Measurements from ENCODE around the gene GNA12. TPM values are rescaled to one million over a fixed set of nuclear protein-coding genes. Genes with fewer than 3 reads are reported as not detected.

The GNA12 gene
- total RNA-seq, 6 experiments from 2014 or later: 10.3 to 32.1 (median 14.1) TPM

- 63% methylated on average over 5 of the region's 5 CpGs for WGBS (ENCODE audit: insufficient coverage, low coverage, low lambda C conversion rate, missing lambda C conversion rate)
These were observed 2.2 kb downstream of the GNA12 start for GRCh38 chr7:2841907-2842306.

DNA sequence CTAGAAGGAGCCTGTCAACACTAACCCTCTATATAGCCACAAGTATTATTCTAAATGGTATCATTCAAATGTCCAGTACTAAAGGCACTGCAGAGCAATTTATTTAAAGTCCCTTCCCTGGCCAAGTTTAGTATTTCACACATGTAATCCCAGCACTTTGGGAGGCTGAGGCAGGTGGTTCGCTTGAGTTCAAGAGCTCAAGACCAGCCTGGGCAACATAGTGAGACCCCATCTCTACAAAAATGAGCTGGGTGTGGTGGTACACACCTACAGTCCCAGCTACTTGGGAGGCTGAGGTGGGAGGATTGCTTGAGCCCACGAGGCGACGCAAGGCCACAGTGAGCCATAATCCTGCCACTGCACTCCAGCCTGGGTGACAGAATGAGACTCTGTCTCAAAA is 3.6 kb downstream of the GNA12 start:
- intact Hi-C loops (cut with DNase I): no loop called here
- Histone ChIP-seq H3K27me3 (no peaks in the 10 kb centered on the region), H3K36me3 (no peaks in the 10 kb centered on the region), H3K27ac (no peak overlapping the region), H3K9me3 (no peaks in the 10 kb centered on the region), H3K4me3 (no peak overlapping the region), H3K4me1 (peaks cover 0 to 9% (median 0%) of the 10 kb centered on the region in 4 donors)
- ATAC-seq (no peak), DNase-seq (no peak)
- 85% methylated on average over 3 of the region's 4 CpGs for WGBS (ENCODE audit: insufficient coverage, low coverage, low lambda C conversion rate, missing lambda C conversion rate)
- TF ChIP-seq CTCF (IDR thresholded peaks at IDR 0.05): no peak
- TF ChIP-seq POLR2A (IDR thresholded peaks at IDR 0.05): no peak

More at GRCh38 chr7:2841907-2842306, 2.2 kb downstream of the GNA12 start:
- H3K27me3 ChIP-seq: no peaks in the 10 kb centered on the region
- H3K36me3 ChIP-seq: no peaks in the 10 kb centered on the region
- ATAC-seq: no peak
- H3K27ac ChIP-seq: no peak overlapping the region
- no peak for TF ChIP-seq POLR2A (IDR thresholded peaks at IDR 0.05)
- no peak for TF ChIP-seq CTCF (IDR thresholded peaks at IDR 0.05)
- H3K9me3 ChIP-seq: no peaks in the 10 kb centered on the region
- no peak overlapping the region for H3K4me3 ChIP-seq
- no peak for DNase-seq
- intact Hi-C loops (cut with DNase I): no loop called here
- H3K4me1 ChIP-seq: peaks cover 0 to 9% (median 0%) of the 10 kb centered on the region in 4 donors

- H3K36me3 ChIP-seq: no peaks in the 10 kb centered on the region
- intact Hi-C loops (cut with DNase I): no loop called here
- 87% methylated on average over 10 of the region's 13 CpGs for WGBS (ENCODE audit: insufficient coverage, low coverage, low lambda C conversion rate, missing lambda C conversion rate)
- H3K9me3 ChIP-seq: no peaks in the 10 kb centered on the region
- H3K27me3 ChIP-seq: no peaks in the 10 kb centered on the region
- no peak overlapping the region for H3K4me3 ChIP-seq
- DNase-seq: no peak
- H3K27ac ChIP-seq: no peak overlapping the region
- H3K4me1 ChIP-seq: peaks cover 0 to 9% (median 0%) of the 10 kb centered on the region in 4 donors
- ATAC-seq: no peak
- TF ChIP-seq CTCF (IDR thresholded peaks at IDR 0.05) (no peak), POLR2A (IDR thresholded peaks at IDR 0.05) (no peak)
These were observed 5.1 kb downstream of the GNA12 start for GRCh38 chr7:2838873-2839578.

DNA sequence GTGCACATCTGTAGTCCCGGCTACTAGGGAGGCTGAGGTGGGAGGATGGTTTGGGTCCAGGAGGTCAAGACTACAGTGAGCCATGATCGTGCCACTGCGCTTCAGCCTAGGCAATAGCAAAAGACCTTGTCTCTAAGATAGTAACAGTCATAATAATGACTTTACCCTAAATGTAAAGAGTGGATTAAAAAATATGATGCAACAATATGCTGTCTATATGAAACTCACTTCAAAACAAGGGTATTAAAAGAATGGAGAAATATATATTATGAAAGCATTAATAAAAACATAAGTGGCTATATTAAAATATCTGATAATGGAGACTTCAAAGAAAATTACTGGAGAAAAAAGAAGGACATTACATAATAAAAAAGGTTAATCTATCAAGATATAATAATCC is 5.7 kb downstream of the GNA12 start:
- no peak for DNase-seq
- Histone ChIP-seq H3K9me3 (no peaks in the 10 kb centered on the region), H3K27me3 (no peaks in the 10 kb centered on the region), H3K36me3 (no peaks in the 10 kb centered on the region), H3K4me3 (no peak overlapping the region), H3K27ac (no peak overlapping the region), H3K4me1 (peaks cover 0 to 9% (median 0%) of the 10 kb centered on the region in 4 donors)
- intact Hi-C loops (cut with DNase I): no loop called here
- WGBS (ENCODE audit: insufficient coverage, low coverage, low lambda C conversion rate, missing lambda C conversion rate): 88% methylated on average over 3 of the region's 3 CpGs
- TF ChIP-seq CTCF (IDR thresholded peaks at IDR 0.05): no peak
- ATAC-seq: no peak

Data from right lobe of liver (tissue), 6 donors.